HepG2 (cell line): ENCODE data around the gene ROBO2. TPM values are rescaled to one million over a fixed set of nuclear protein-coding genes. Genes with fewer than 3 reads are reported as not detected.

Experiments
- ATAC-seq: fragments of 200-7000 bp; cut with Tn5 transposase; 3 replicates; pipeline ENCODE4 v1.9.1; 2020; ENCODE audit warnings: mild to moderate bottlenecking, moderate library complexity
- BruUV-seq: library from RNA; stranded (reverse); fragments of 400-500 nt; replicated peaks from 2 replicates; lab custom pipeline; 2021; lab: Mats Ljungman, UMichigan
- CTCF ChIA-PET: fragments of 300-600 bp; formaldehyde crosslinking; extraction: SDS; loops from one replicate; lab custom pipeline; 2021; ENCODE audit warnings: low total read pairs, inconsistent platforms, low intra/inter-chr PET ratio; lab: Yijun Ruan, JAX
- POLR2A ChIA-PET: fragments of 350-600 bp; sonication (Branson Sonifier 250); formaldehyde crosslinking; loops from one replicate; lab custom pipeline; 2020; ENCODE audit warnings: antibody characterized with exemption, inconsistent platforms; lab: Yijun Ruan, JAX
- DNase-seq: peaks from one replicate; pipeline ENCODE4 v3.0.0-alpha.2; 2015; ENCODE audit warnings: low spot score
- FAIRE-seq: peaks from 3 replicates; lab custom pipeline; 2011; peaks lifted over from hg19 to GRCh38; lab: Jason Lieb, UNC
- H2AFZ ChIP-seq: one replicate; pipeline ENCODE4 v1.6.1; 2011; ENCODE audit warnings: low read length, inconsistent platforms
- H3K27ac ChIP-seq: fragments of 300-600 bp; 3 replicates; pipeline ENCODE4 v1.8.0; 2011; ENCODE audit warnings: mixed run types, mild to moderate bottlenecking, mixed read lengths, low read length, inconsistent platforms; ENCODE audit not compliant: insufficient read depth; ENCODE audit errors: extremely low read length
- H3K27me3 ChIP-seq, 2 experiments: fragments of 200-600 bp in 1 of 2; 2 replicates in 1 of 2; 3 replicates in 1 of 2; pipeline versions ENCODE4 v1.6.0 to v1.8.0; 2011; ENCODE audit warnings: low read length in 2 of 2, mild to moderate bottlenecking in 2 of 2, moderate library complexity in 2 of 2, inconsistent platforms in 1 of 2; ENCODE audit not compliant: insufficient read depth in 2 of 2, control insufficient read depth in 1 of 2
- H3K36me3 ChIP-seq, 2 experiments: fragments of 200-600 bp in 1 of 2; replicated peaks in 1 of 2; 2 replicates in 1 of 2; 3 replicates in 1 of 2; pipeline versions ENCODE4 v1.5.1 to v1.8.0; 2011; ENCODE audit warnings: low read length in 2 of 2, inconsistent platforms in 1 of 2; ENCODE audit not compliant: insufficient read depth in 2 of 2, control insufficient read depth in 1 of 2
- H3K4me1 ChIP-seq: 2 replicates; pipeline ENCODE4 v1.5.1; 2012; ENCODE audit warnings: low read length, inconsistent platforms; ENCODE audit not compliant: insufficient read depth
- H3K4me2 ChIP-seq: 2 replicates; pipeline ENCODE4 v1.6.0; 2011; ENCODE audit warnings: low read depth, low read length, inconsistent platforms
- H3K4me3 ChIP-seq, 3 experiments: fragments of 200-600 bp in 1 of 3; sonication (generic), shearing (Covaris generic) in 1 of 3; replicated peaks in 1 of 3; 2 replicates each; pipeline ENCODE4 v1.5.1; 2011 to 2016; ENCODE audit warnings: low read length in 3 of 3, inconsistent platforms in 2 of 3, low read depth in 2 of 3, mild to moderate bottlenecking in 2 of 3, control low read depth in 1 of 3, mixed read lengths in 1 of 3; ENCODE audit not compliant: insufficient read depth in 1 of 3
- H3K79me2 ChIP-seq: one replicate; pipeline ENCODE4 v1.6.1; 2011; ENCODE audit warnings: low read length, inconsistent platforms; ENCODE audit not compliant: insufficient read depth
- H3K9ac ChIP-seq: 2 replicates; pipeline ENCODE4 v1.6.0; 2011; ENCODE audit warnings: mild to moderate bottlenecking, low read depth, low read length, inconsistent platforms; ENCODE audit not compliant: insufficient read depth
- H3K9me3 ChIP-seq: 2 replicates; pipeline ENCODE4 v1.5.1; 2012; ENCODE audit warnings: mild to moderate bottlenecking, low read length
- H4K20me1 ChIP-seq: 2 replicates; pipeline ENCODE4 v1.6.0; 2011; ENCODE audit warnings: inconsistent platforms, mild to moderate bottlenecking, low read length, moderate library complexity; ENCODE audit not compliant: insufficient read depth
- AKAP8 ChIP-seq: sonication (generic); formaldehyde crosslinking; IDR thresholded peaks from 2 replicates; pipeline ENCODE4 v1.5.1; 2020; ENCODE audit warnings: mild to moderate bottlenecking, missing genetic modification reagents
- ARNT ChIP-seq: fragments of 450-650 bp; IDR thresholded peaks from 2 replicates; pipeline ENCODE4 v1.6.1; 2017
- IKZF5 ChIP-seq: IDR thresholded peaks from 2 replicates; pipeline ENCODE4 v1.6.1; 2018; ENCODE audit warnings: missing genetic modification reagents, mild to moderate bottlenecking, missing compliant biosample characterization
- RELA ChIP-seq: sonication (generic); formaldehyde crosslinking; IDR thresholded peaks from 2 replicates; pipeline ENCODE4 v1.4.0; 2020; ENCODE audit warnings: missing genetic modification reagents
- SP1 ChIP-seq, 2 experiments: fragments of 450-650 bp in 1 of 2; sonication (generic) in 1 of 2; formaldehyde crosslinking in 1 of 2; IDR thresholded peaks; 2 replicates each; pipeline versions ENCODE4 v1.4.0 to v1.6.1; 2016 to 2020; ENCODE audit warnings: missing genetic modification reagents in 1 of 2
- ZFP1 ChIP-seq: IDR thresholded peaks from 2 replicates; pipeline ENCODE4 v1.6.1; 2016
- ZFP37 ChIP-seq: sonication (generic); formaldehyde crosslinking; IDR thresholded peaks from 2 replicates; pipeline ENCODE4 v1.4.0; 2020; ENCODE audit warnings: missing genetic modification reagents, borderline replicate concordance
- ZNF224 ChIP-seq: sonication (generic); formaldehyde crosslinking; IDR thresholded peaks from 2 replicates; pipeline ENCODE4 v1.5.0; 2020; ENCODE audit warnings: mild to moderate bottlenecking, missing genetic modification reagents
- ZNF24 ChIP-seq: fragments of 450-650 bp; IDR thresholded peaks from 2 replicates; pipeline ENCODE4 v1.6.1; 2017; ENCODE audit warnings: antibody characterized with exemption, mild to moderate bottlenecking
- ZNF326 ChIP-seq: sonication (generic); formaldehyde crosslinking; IDR thresholded peaks from 2 replicates; pipeline ENCODE4 v1.4.0; 2020; ENCODE audit warnings: missing genetic modification reagents, borderline replicate concordance
- ZNF343 ChIP-seq: sonication (generic); formaldehyde crosslinking; IDR thresholded peaks from 2 replicates; pipeline ENCODE4 v1.4.0; 2020; ENCODE audit warnings: mild to moderate bottlenecking, missing genetic modification reagents
- ZNF639 ChIP-seq: conservative IDR thresholded peaks from 2 replicates; pipeline ENCODE4 v1.6.1; 2018; ENCODE audit warnings: missing genetic modification reagents
- ZNF678 ChIP-seq: sonication (generic); formaldehyde crosslinking; IDR thresholded peaks from 2 replicates; pipeline ENCODE4 v1.4.0; 2020; ENCODE audit warnings: mild to moderate bottlenecking, missing genetic modification reagents
- ZNF740 ChIP-seq: sonication (generic); formaldehyde crosslinking; IDR thresholded peaks from 2 replicates; pipeline ENCODE4 v1.4.0; 2020; ENCODE audit warnings: missing genetic modification reagents
- ZNF792 ChIP-seq: IDR thresholded peaks from 2 replicates; pipeline ENCODE4 v1.6.1; 2016
- ZNF883 ChIP-seq: sonication (generic); formaldehyde crosslinking; IDR thresholded peaks from 2 replicates; pipeline ENCODE4 v1.5.1; 2020; ENCODE audit warnings: mild to moderate bottlenecking, missing genetic modification reagents; ENCODE audit errors: not compliant biosample characterization
- WGBS: methylation state at CpG from one replicate; pipeline ENCODE4 v1.1.6; 2017; ENCODE audit warnings: low lambda C conversion rate; 5-methylcytosine and 5-hydroxymethylcytosine counted together
- in situ Hi-C: cut with HindIII; loops from 2 replicates; pipeline ENCODE4 v1.10.0; 2017; ENCODE audit warnings: low pct_unique_long_range_greater_than_20kb; ENCODE audit not compliant: extremely low pct_ligation_motif_present
- intact Hi-C: fragments of 100-400 bp; cut with micrococcal nuclease; formaldehyde crosslinking; loops from one replicate; pipeline ENCODE4 v1.10.0; 2022; ENCODE audit not compliant: unreplicated experiment
- polyA plus RNA-seq, 8 experiments: library from polyadenylated mRNA; depleted of rRNA in 3 of 8; stranded (reverse) in 7 of 8; unstranded in 1 of 8; fragments of >200 nt; fragmentation: Illumina TruSeq in 4 of 8; extraction: Trizol in 4 of 8; gene quantifications; 2 replicates each; pipeline versions ENCODE4 v1.2.1 to v1.2.3, GENCODE V29; 2011 to 2016; ENCODE audit warnings: low read depth in 4 of 8, missing spikeins in 1 of 8, mixed read lengths in 1 of 8; ENCODE audit not compliant: insufficient read depth in 1 of 8
- total RNA-seq, 5 experiments: library from RNA; depleted of rRNA; stranded (reverse); fragments of >200 nt; fragmentation: Illumina TruSeq; extraction: Trizol; gene quantifications; 2 replicates each; pipeline ENCODE4 v1.2.3, GENCODE V29; 2016; ENCODE audit warnings: low read depth in 1 of 5
- TF ChIP-seq, protein P1 (sequence below): sonication (generic); formaldehyde crosslinking; conservative IDR thresholded peaks from 2 replicates; pipeline ENCODE4 v1.4.0; 2020; ENCODE audit warnings: missing genetic modification reagents

The ROBO2 gene
- total and polyA plus RNA-seq, 2 of the 13 experiments (the other 11 are each of a cell fraction or from before 2014, with no cell fraction given): not detected

DNA sequence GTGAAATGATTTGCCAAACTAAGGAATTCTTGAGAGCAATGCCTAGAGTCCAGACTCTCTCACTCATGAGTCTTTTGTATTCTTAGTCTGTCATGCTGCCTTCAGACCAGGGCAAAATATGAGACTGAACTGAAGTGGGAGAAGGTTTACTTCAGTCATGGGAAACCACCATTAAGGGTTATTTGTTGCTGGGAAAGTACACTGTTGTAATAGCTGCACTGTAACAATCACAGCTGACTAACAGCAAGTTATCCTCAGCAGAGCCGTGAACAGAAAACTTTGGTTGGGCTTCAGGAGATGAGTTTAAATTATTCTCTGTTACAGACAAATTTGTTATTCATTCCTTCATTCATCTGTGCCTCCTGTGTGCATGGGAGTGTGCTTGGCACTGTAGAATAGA lies 258.5 kb downstream of the ROBO2 start:
- TF ChIP-seq ZNF883 (CRISPR knock-in tag) (no peak), ZNF678 (CRISPR knock-in tag) (no peak), ZNF326 (CRISPR knock-in tag) (no peak), ZNF639 (CRISPR knock-in tag) (no peak), ZFP37 (CRISPR knock-in tag) (no peak), ZFP1 (CRISPR knock-in tag) (no peak), SP1 (IDR thresholded peaks at IDR 0.05) (no peak), SP1 (CRISPR knock-in tag; IDR thresholded peaks at IDR 0.05) (no peak), ZNF792 (no peak), RELA (CRISPR knock-in tag) (no peak), ZNF740 (CRISPR knock-in tag) (no peak), AKAP8 (CRISPR knock-in tag) (no peak), ARNT (no peak), IKZF5 (CRISPR knock-in tag) (no peak), ZNF343 (CRISPR knock-in tag) (no peak), ZNF224 (CRISPR knock-in tag) (no peak), ZNF24 (no peak)
- TF ChIP-seq, protein P1, sequence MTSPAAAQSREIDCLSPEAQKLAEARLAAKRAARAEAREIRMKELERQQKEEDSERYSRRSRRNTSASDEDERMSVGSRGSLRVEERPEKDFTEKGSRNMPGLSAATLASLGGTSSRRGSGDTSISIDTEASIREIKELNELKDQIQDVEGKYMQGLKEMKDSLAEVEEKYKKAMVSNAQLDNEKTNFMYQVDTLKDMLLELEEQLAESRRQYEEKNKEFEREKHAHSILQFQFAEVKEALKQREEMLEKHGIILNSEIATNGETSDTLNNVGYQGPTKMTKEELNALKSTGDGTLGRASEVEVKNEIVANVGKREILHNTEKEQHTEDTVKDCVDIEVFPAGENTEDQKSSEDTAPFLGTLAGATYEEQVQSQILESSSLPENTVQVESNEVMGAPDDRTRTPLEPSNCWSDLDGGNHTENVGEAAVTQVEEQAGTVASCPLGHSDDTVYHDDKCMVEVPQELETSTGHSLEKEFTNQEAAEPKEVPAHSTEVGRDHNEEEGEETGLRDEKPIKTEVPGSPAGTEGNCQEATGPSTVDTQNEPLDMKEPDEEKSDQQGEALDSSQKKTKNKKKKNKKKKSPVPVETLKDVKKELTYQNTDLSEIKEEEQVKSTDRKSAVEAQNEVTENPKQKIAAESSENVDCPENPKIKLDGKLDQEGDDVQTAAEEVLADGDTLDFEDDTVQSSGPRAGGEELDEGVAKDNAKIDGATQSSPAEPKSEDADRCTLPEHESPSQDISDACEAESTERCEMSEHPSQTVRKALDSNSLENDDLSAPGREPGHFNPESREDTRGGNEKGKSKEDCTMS (CRISPR knock-in tag): no peak
- Histone ChIP-seq H3K79me2 (no peaks in the 10 kb centered on the region), H3K36me3 (no peaks in the 10 kb centered on the region), H3K27me3 (no peaks in the 10 kb centered on the region), H2AFZ (no peak overlapping the region), H3K4me2 (no peak overlapping the region), H3K4me3 (no peak overlapping the region), H3K9me3 (no peaks in the 10 kb centered on the region), H4K20me1 (no peaks in the 10 kb centered on the region), H3K9ac (no peak overlapping the region), H3K4me1 (no peaks in the 10 kb centered on the region), H3K27ac (no peak overlapping the region)
- DNase-seq: no peak
- no TSS peak for BruUV-seq
- CTCF ChIA-PET: no interaction called here
- WGBS: 33% methylated on average over 1 of the region's 1 CpG
- intact Hi-C loops: no loop called here
- ATAC-seq: no peak
- in situ Hi-C loops: no loop called here
- no peak for FAIRE-seq
- POLR2A ChIA-PET: no interaction called here
